Heart right ventricle (tissue), 16 donors: ENCODE measurements around the gene TMEM217. TPM values are rescaled to one million over a fixed set of nuclear protein-coding genes. Genes with fewer than 3 reads are reported as not detected.
A peak's percentile ranks its signal among the peaks of the same experiment; 100 is the strongest.

Source experiments
- ATAC-seq, 8 donors: fragments of 200-7000 bp; cut with Tn5 transposase; one replicate each; pipeline ENCODE4 v1.9.1; 2020; ENCODE audit warnings: mild to moderate bottlenecking in 8 of 8, moderate library complexity in 8 of 8, moderate number of reproducible peaks in 1 of 8
- DNase-seq, 2 donors: peaks; one replicate each; pipeline ENCODE4 v3.0.0-alpha.2; 2020
- H3K27ac ChIP-seq, 10 donors: fragments of 200-600 bp; sonication (generic) in 2 of 10; one replicate each; pipeline versions ENCODE4 v1.5.0 to v1.8.0; 2020 to 2022; ENCODE audit warnings: mild to moderate bottlenecking in 3 of 10
- H3K27me3 ChIP-seq, 7 donors: fragments of 200-600 bp; one replicate each; pipeline ENCODE4 v1.8.0; 2021 to 2022; ENCODE audit warnings: mild to moderate bottlenecking in 2 of 7
- H3K36me3 ChIP-seq, 9 donors: fragments of 200-600 bp; sonication (generic) in 1 of 9; one replicate each; pipeline versions ENCODE4 v1.5.0 to v1.8.0; 2020 to 2022; ENCODE audit warnings: mild to moderate bottlenecking in 2 of 9
- H3K4me1 ChIP-seq, 9 donors: fragments of 200-600 bp; sonication (generic) in 1 of 9; one replicate each; pipeline versions ENCODE4 v1.5.0 to v1.8.0; 2020 to 2022; ENCODE audit warnings: mild to moderate bottlenecking in 4 of 9
- H3K4me3 ChIP-seq, 10 donors: fragments of 200-600 bp; sonication (generic) in 2 of 10; one replicate each; pipeline versions ENCODE4 v1.5.0 to v1.8.0; 2020 to 2022; ENCODE audit warnings: mild to moderate bottlenecking in 7 of 10, moderate library complexity in 2 of 10
- H3K9me3 ChIP-seq, 11 donors: fragments of 200-600 bp in 10 of 11; sonication (generic) in 2 of 11; one replicate each; pipeline versions ENCODE4 v1.5.0 to v1.8.0; 2013 to 2022; ENCODE audit warnings: mild to moderate bottlenecking in 2 of 11, control low read depth in 1 of 11, moderate library complexity in 1 of 11
- CTCF ChIP-seq, 9 donors: fragments of 200-600 bp; sonication (generic) in 2 of 9; IDR thresholded peaks; one replicate each; pipeline versions ENCODE4 v1.5.0 to v1.8.0; 2021 to 2022; ENCODE audit warnings: antibody characterized with exemption in 9 of 9, mild to moderate bottlenecking in 5 of 9, moderate library complexity in 1 of 9
- WGBS, 2 donors: extraction: QIAGEN DNeasy Blood & Tissue Kit; methylation state at CpG; one replicate each; pipeline ENCODE4 v1.1.7; 2013; ENCODE audit warnings: inconsistent platforms in 1 of 2; 5-methylcytosine and 5-hydroxymethylcytosine counted together
- intact Hi-C, 10 donors: fragments of 100-400 bp; cut with DNase I; formaldehyde crosslinking; loops; one replicate each; pipeline versions ENCODE4 v1.11.1 to v1.14.2; 2022
- polyA plus RNA-seq, 2 donors: library from polyadenylated mRNA; stranded (reverse); fragments of 200-250 nt; gene quantifications; one replicate each; pipeline ENCODE4 v1.2.3, GENCODE V29; 2013
- total RNA-seq, 10 donors: library from RNA; stranded (reverse); fragmentation: NEBNext Ultra II Directional in 3 of 10; extraction: Animal tissue kit (Norgen Biotek cat#: 25700) in 3 of 10; gene quantifications; one replicate each; pipeline versions ENCODE4 v1.2.1 to v1.2.4, GENCODE V29; 2021 to 2023
- donor health status: Arrhythmogenic right ventricular cardiomyopathy.
- donor health status: ischemic (EF 13 %, LVEDD 7.1; RV severe dilation, severe dysfunction).
- donor health status: healthy with polysubstance abuse.
- donor health status: DM: no; HTN: yes; CAD: no.
- donor health status: DM: no; HTN: no; CAD: no.
- donor health status: ischemic (EF 25% LVEDD 6.9; RV normal size, moderate dysfunction).
- donor health status: ischemic (EF 25% LVEDD 5.7; RV mildly dilated, moderate dysfunction).
- donor health status: healthy.
- donor health status: DM: yes; HTN: yes; CAD: no.
- donor health status: Ischemic cardiomyopathy.
- donor health status: ischemic (EF 35%, LVEDD 5.7; RV mildly dilated, moderate dysfunction).
- donor health status: nonischemic (EF 11% LVEDD 7.7; RV severe dilation, severe dysfunction).
- donor health status: DM: yes; HTN: yes; CAD: no.
- donor health status: PGD.
- donor health status: ischemic (EF 29% LVEDD 5.4; RV normal size, mild dysfunction).
- donor health status: nonischemic (EF 23%, LVEDD 6.1; RV moderate dilation, normal function).

Gene TMEM217
- total and polyA plus RNA-seq, 12 donors: 0.20 to 1.1 (median 0.41) TPM; not detected in 2

- Histone ChIP-seq H3K36me3 (no peaks in the 10 kb centered on the region), H3K27ac (peak overlapping the region; percentile 60 to 92 (median 86)), H3K27me3 (no peaks in the 10 kb centered on the region), H3K4me3 (no peak overlapping the region), H3K9me3 (no peaks in the 10 kb centered on the region), H3K4me1 (peaks cover 3 to 70% (median 44%) of the 10 kb centered on the region in 9 donors)
- ATAC-seq: peak; percentile 87 to 93 (median 90)
- TF ChIP-seq CTCF (IDR thresholded peaks at IDR 0.05): no peak
- peak; percentile 51 to 94 for DNase-seq
- 30 to 38% methylated on average over 6 of the region's 6 CpGs for WGBS, 2 donors
- intact Hi-C loops: no loop called here
These were observed 13.3 kb downstream of the TMEM217 start for GRCh38 chr6:37244430-37245310.

GRCh38 chr6:37243816-37244370 lies 14.1 kb downstream of the TMEM217 start:
- DNase-seq: no peak
- peak overlapping the region; percentile 26 to 92 (median 86) for H3K27ac ChIP-seq
- H3K4me1 ChIP-seq: peaks cover 3 to 77% (median 49%) of the 10 kb centered on the region in 9 donors
- no peak for TF ChIP-seq CTCF (IDR thresholded peaks at IDR 0.05)
- H3K27me3 ChIP-seq: no peaks in the 10 kb centered on the region
- H3K36me3 ChIP-seq: no peaks in the 10 kb centered on the region
- 68 to 71% methylated on average over 3 of the region's 3 CpGs for WGBS, 2 donors
- intact Hi-C loops: no loop called here
- no peaks in the 10 kb centered on the region for H3K9me3 ChIP-seq
- ATAC-seq: no peak
- H3K4me3 ChIP-seq: no peak overlapping the region

DNA sequence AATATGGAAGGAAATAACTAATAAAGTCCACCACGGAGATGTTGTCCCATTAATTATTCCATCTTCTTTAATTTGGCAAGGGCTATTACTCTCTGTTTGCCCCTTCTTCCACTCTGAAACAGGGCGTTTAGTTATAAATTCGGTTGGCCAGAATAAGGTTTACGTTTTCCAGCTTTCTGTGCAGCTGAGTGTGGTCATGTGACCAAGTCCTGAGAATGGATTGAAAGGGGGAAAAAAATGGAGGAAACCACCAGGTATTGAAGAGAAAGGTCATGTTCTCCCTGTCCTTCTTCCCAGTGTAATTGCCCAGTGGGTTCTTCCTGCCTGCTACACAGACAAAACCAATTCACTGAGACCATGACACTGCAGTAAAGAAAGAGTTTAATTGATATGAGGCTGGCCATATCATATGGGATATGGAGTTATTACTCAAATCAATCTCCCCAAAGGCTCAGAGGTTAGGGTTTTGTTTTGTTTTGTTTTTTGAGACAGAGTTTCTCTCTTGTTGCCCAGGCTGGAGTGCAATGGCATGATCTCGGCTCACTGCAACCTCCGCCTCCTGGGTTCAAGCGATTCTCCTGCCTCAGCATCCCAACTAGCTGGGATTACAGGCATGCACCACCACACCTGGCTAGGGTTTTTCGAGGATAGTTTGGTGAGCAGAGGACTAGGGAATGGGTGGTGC lies 14.7 kb downstream of the TMEM217 start:
- Histone ChIP-seq H3K9me3 (no peaks in the 10 kb centered on the region), H3K36me3 (no peaks in the 10 kb centered on the region), H3K4me1 (peaks cover 3 to 81% (median 49%) of the 10 kb centered on the region in 9 donors), H3K27me3 (no peaks in the 10 kb centered on the region), H3K4me3 (no peak overlapping the region), H3K27ac (peak overlapping the region in 9 of 10 donors; percentile 26 to 92 (median 88))
- TF ChIP-seq CTCF (IDR thresholded peaks at IDR 0.05): no peak
- ATAC-seq (no peak), DNase-seq (no peak)
- intact Hi-C loops: no loop called here
- 88 to 91% methylated on average over 8 of the region's 8 CpGs for WGBS, 2 donors

GRCh38 chr6:37242429-37243052 lies 15.4 kb downstream of the TMEM217 start:
- TF ChIP-seq CTCF (IDR thresholded peaks at IDR 0.05): no peak

More at GRCh38 chr6:37242429-37243052, 15.4 kb downstream of the TMEM217 start:
- WGBS, 2 donors: 93 to 95% methylated on average over 1 of the region's 1 CpG
- peak in 1 of 8 donors; percentile 27 for ATAC-seq
- Histone ChIP-seq H3K27ac (peak overlapping the region in 9 of 10 donors; percentile 23 to 92 (median 88)), H3K9me3 (no peaks in the 10 kb centered on the region), H3K36me3 (no peaks in the 10 kb centered on the region), H3K27me3 (no peaks in the 10 kb centered on the region), H3K4me3 (no peak overlapping the region), H3K4me1 (peaks cover 3 to 83% (median 49%) of the 10 kb centered on the region in 9 donors)
- DNase-seq: peak in 1 of 2 donors; percentile 29
- intact Hi-C loops: no loop called here
